A673 (cell line): ENCODE results near the gene TNFAIP8L1. TPM values are rescaled to one million over a fixed set of nuclear protein-coding genes. Genes with fewer than 3 reads are reported as not detected.

Experiments
- BruUV-seq: library from RNA; stranded (reverse); fragments of 400-500 nt; replicated peaks from 2 replicates; lab custom pipeline; 2021; lab: Mats Ljungman, UMichigan
- CTCF ChIA-PET: fragments of 300-600 bp; sonication (Branson Sonifier 250); formaldehyde crosslinking; loops from one replicate; lab custom pipeline; 2022; ENCODE audit warnings: antibody characterized with exemption; lab: Charles Lee
- POLR2A ChIA-PET: fragments of 300-600 bp; sonication (Branson Sonifier 250); formaldehyde crosslinking; loops from one replicate; lab custom pipeline; 2022; ENCODE audit warnings: antibody characterized with exemption; ENCODE audit not compliant: low non-redundant PET; lab: Charles Lee
- DNase-seq: peaks from one replicate; pipeline ENCODE4 v3.0.0-alpha.2; 2015; ENCODE audit warnings: low spot score
- H3K27ac ChIP-seq: fragments of 200-600 bp; sonication (generic); 2 replicates; pipeline ENCODE4 v1.5.1; 2016; ENCODE audit warnings: mixed run types, low read depth, mild to moderate bottlenecking, mixed read lengths, antibody characterized with exemption, low read length; ENCODE audit not compliant: poor library complexity, severe bottlenecking
- H3K27me3 ChIP-seq: fragments of 200-600 bp; sonication (generic); replicated peaks from 2 replicates; pipeline ENCODE4 v1.6.1; 2017; ENCODE audit warnings: mixed run types, low read depth, mild to moderate bottlenecking, mixed read lengths, antibody characterized with exemption, low read length; ENCODE audit not compliant: insufficient read depth, poor library complexity
- H3K36me3 ChIP-seq: fragments of 200-600 bp; sonication (generic); 2 replicates; pipeline ENCODE4 v1.6.1; 2016; ENCODE audit warnings: mixed run types, mild to moderate bottlenecking, mixed read lengths, antibody characterized with exemption, low read length; ENCODE audit not compliant: insufficient read depth, poor library complexity, severe bottlenecking
- H3K4me1 ChIP-seq: fragments of 200-600 bp; sonication (generic); 2 replicates; pipeline ENCODE4 v1.6.1; 2017; ENCODE audit warnings: mixed run types, mild to moderate bottlenecking, mixed read lengths, antibody characterized with exemption, low read length; ENCODE audit not compliant: insufficient read depth, poor library complexity, severe bottlenecking
- H3K4me3 ChIP-seq: fragments of 200-600 bp; sonication (generic); 2 replicates; pipeline ENCODE4 v1.5.1; 2016; ENCODE audit warnings: low read depth, mixed run types, mild to moderate bottlenecking, mixed read lengths, low read length; ENCODE audit not compliant: poor library complexity, severe bottlenecking
- H3K9me3 ChIP-seq: fragments of 200-600 bp; sonication (generic); 2 replicates; pipeline ENCODE4 v1.6.1; 2016; ENCODE audit warnings: mixed run types, low read depth, mild to moderate bottlenecking, mixed read lengths, antibody characterized with exemption, low read length; ENCODE audit not compliant: poor library complexity, severe bottlenecking
- CTCF ChIP-seq: fragments of 300-800, 200-600 bp; sonication (generic); conservative IDR thresholded peaks from 2 replicates; pipeline ENCODE4 v1.5.1; 2017; ENCODE audit warnings: low read depth, mild to moderate bottlenecking, antibody characterized with exemption, low read length, moderate library complexity, mixed read lengths
- EZH2 ChIP-seq: fragments of 200-600 bp; sonication (generic); IDR thresholded peaks from 2 replicates; pipeline ENCODE4 v1.6.1; 2017; ENCODE audit warnings: borderline replicate concordance, low read depth, mild to moderate bottlenecking, mixed read lengths, antibody characterized with exemption, low read length; ENCODE audit not compliant: poor library complexity, severe bottlenecking
- intact Hi-C: fragments of 100-400 bp; cut with micrococcal nuclease; formaldehyde crosslinking; loops from one replicate; pipeline ENCODE4 v1.10.0; 2022; ENCODE audit not compliant: unreplicated experiment
- total RNA-seq: library from RNA; stranded (reverse); gene quantifications from 2 replicates; pipeline ENCODE4 v1.2.3, GENCODE V29; 2021

Gene TNFAIP8L1
- total RNA-seq, 1 experiment from 2014 or later, result 24.7 TPM

- peaks cover 41% of the 10 kb centered on the region for H3K36me3 ChIP-seq
- no peaks in the 10 kb centered on the region for H3K9me3 ChIP-seq
- H3K27me3 ChIP-seq, result no peaks in the 10 kb centered on the region
- CTCF ChIA-PET, result no interaction called here
- no peak for DNase-seq
- TF ChIP-seq CTCF (no peak), EZH2 (no peak)
- no peaks in the 10 kb centered on the region for H3K4me1 ChIP-seq
- no peak overlapping the region for H3K4me3 ChIP-seq
- POLR2A ChIA-PET, result interaction anchor here (0.6 kb wide), 3 partner anchors 199 to 798 kb away, joined by 3 to 6 read pairs (median 4); no protein-coding TSS in a partner anchor
- peak overlapping the region; percentile 28 for H3K27ac ChIP-seq
- intact Hi-C loops, result no loop called here
- BruUV-seq, result TSS peak; percentile 49
Observed at GRCh38 chr19:4654437-4655361, 15.4 kb downstream of the TNFAIP8L1 start.

- POLR2A ChIA-PET, result no interaction called here
- no peak for DNase-seq
- no TSS peak for BruUV-seq
- intact Hi-C loops, result no loop called here
- Histone ChIP-seq H3K4me1 (no peaks in the 10 kb centered on the region), H3K9me3 (no peaks in the 10 kb centered on the region), H3K4me3 (no peak overlapping the region), H3K27me3 (no peaks in the 10 kb centered on the region), H3K36me3 (peaks cover 52% of the 10 kb centered on the region), H3K27ac (no peak overlapping the region)
- CTCF ChIA-PET, result no interaction called here
- no peak for TF ChIP-seq CTCF
- TF ChIP-seq EZH2, result no peak
Observed at GRCh38 chr19:4656102-4656501, 16.8 kb downstream of the TNFAIP8L1 start.

- TF ChIP-seq EZH2 (no peak), CTCF (no peak)
- POLR2A ChIA-PET, result no interaction called here
- no TSS peak for BruUV-seq
- Histone ChIP-seq H3K4me1 (no peaks in the 10 kb centered on the region), H3K27ac (no peak overlapping the region), H3K9me3 (no peaks in the 10 kb centered on the region), H3K4me3 (no peak overlapping the region), H3K27me3 (no peaks in the 10 kb centered on the region), H3K36me3 (peaks cover 48% of the 10 kb centered on the region)
- CTCF ChIA-PET, result no interaction called here
- no peak for DNase-seq
- intact Hi-C loops, result no loop called here
Observed at GRCh38 chr19:4657262-4657661, 17.9 kb downstream of the TNFAIP8L1 start.
